Stimulated activated CD4-positive, alpha-beta T cell treated with anti-CD3 and anti-CD28 coated beads, Interleukin-12 subunit alpha, Interleukin-12 subunit beta, amount 100 ng/mL, for 4 hours (primary cell): ENCODE data around the gene ASIC5.
"Not testable (repeated sequence)": the region's sequence is repeated elsewhere in the genome, so short reads cannot be mapped to it uniquely, and the experiment has no call there.

Experiments used
- DNase-seq: peaks from one replicate; pipeline ENCODE4 v3.0.0-alpha.2; 2020

The ASIC5 gene

GRCh38 chr4:155866177-155866576, at the start of gene ASIC5:
Gene ASIC5 (minus strand): TSS chr4:155866277. CDS start chr4:155866226, 51 bp downstream.
- no peak for DNase-seq

GRCh38 chr4:155914782-155915181, 48.7 kb upstream of the ASIC5 start:
- DNase-seq, result no peak

DNA sequence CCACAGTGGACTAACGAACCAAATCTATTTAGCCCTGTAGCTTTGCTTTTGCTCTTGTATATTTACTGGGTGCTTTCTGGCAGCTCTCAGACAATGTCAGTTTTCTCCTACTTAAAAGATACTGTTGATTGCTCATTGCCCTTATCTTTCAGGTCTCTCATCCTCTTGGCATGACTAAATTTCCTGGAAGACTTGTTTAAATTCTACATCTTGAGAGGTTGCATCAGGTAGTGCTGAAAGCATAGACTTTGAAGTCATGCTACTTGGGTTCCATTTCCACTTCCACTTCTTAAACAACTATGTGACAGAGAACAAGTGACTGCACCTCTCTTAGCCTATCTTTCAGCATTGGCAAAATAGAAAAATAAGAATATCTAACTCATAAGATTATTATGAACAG, 45.8 kb upstream of the ASIC5 start:
- DNase-seq, result no peak

DNA sequence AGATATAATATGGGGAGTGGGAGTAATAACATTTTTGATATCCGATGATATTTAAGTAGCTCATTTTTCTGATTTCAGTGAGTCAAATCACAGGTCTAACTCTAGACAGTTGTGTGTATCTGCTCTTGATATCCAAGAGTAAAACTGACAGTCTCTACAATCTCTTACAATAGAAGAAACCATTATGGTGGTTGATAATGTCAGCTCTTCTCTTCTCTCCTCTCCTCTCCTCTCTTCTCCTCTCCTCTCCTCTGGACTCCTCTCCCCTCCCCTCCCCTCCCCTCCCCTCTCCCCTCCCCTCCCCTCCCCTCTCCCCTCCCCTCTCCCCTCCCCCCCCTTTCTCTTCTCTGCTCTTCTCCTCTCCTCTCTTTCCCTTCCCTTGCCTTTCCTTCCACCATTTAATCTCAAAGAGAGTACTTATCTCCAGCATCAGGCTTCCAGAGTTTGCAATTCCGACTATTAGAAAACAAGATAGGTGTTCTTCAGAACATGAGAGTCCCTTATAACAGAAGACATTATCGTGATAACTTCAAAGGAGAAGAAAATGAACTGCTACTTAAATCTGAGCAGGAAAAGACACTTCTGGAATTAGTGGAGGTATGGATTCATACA, 43.6 kb upstream of the ASIC5 start:
- no peak for DNase-seq

- DNase-seq, result no peak
Measured at GRCh38 chr4:155908187-155909139, 42.4 kb upstream of the ASIC5 start.

GRCh38 chr4:155907556-155907955, 41.5 kb upstream of the ASIC5 start:
- DNase-seq, result no peak

GRCh38 chr4:155906554-155907247, 40.6 kb upstream of the ASIC5 start:
- no peak for DNase-seq

GRCh38 chr4:155904331-155904730, 38.3 kb upstream of the ASIC5 start:
- DNase-seq, result no peak

GRCh38 chr4:155903453-155903852, 37.4 kb upstream of the ASIC5 start, which contains the start of gene TDO2:
Gene TDO2 (plus strand): TSS chr4:155903696. CDS start chr4:155903759, 63 bp downstream.
- no peak for DNase-seq

GRCh38 chr4:155901013-155901412, 34.9 kb upstream of the ASIC5 start:
- no peak for DNase-seq

DNA sequence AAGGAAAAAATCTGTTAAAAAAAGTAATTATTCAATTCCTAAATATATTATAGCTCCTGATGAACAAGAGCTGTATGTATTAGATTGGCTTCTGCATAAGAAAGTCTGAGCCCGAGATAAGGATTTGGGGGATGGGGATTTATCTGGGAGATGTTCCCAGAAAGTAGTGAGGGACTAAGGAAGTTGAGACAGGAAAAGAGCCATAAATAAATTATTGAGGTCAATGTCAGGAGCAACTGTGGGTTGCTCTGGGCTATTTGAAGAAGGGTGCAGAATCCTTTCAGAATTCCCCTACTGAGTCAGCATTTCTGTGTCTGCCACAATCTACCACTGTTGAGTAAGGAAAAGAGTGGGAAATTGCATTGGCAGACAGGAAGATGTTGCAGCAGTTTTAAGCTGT, 34.3 kb upstream of the ASIC5 start:
- DNase-seq, result no peak

DNA sequence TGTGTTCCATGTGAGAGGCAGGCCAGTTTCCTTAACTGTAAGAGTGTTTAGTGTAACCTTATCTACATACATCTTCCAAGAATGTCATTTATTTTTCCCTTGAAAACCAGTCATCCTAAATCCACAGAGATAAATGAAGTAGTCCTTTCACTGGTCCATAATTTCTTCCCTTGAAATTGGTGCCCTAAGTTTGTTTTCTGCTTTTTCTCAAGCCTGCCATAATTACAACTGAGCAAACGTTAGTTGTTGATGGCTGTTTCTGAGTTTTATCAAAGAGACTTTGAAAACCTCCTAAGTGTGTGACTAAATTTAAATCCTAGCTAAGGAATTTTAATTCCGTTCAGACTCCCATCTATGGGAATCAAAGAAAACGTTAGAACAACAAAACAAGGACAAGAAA, 33.8 kb upstream of the ASIC5 start:
- no peak for DNase-seq

DNA sequence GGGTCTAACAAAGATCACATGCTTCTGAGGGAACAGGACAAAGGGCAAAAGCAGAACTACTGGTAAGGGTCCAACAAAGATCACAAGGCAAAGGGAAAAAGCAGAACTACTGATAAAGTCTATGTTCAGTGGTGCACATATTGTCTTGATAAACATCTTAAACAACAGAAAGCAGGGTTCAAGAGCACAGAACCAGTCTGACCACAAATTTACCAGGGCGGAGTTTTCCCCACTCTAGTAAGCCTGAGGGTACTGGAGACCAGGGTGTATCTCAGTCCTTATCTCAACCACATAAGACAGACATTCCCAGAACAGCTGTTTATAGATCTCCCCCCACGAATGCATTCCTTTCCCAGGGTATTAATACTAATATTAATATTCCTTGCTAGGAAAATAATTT, 32.3 kb upstream of the ASIC5 start:
- not testable (repeated sequence) for DNase-seq

- DNase-seq, result no peak
Measured at GRCh38 chr4:155891058-155891457, 25.0 kb upstream of the ASIC5 start.

DNA sequence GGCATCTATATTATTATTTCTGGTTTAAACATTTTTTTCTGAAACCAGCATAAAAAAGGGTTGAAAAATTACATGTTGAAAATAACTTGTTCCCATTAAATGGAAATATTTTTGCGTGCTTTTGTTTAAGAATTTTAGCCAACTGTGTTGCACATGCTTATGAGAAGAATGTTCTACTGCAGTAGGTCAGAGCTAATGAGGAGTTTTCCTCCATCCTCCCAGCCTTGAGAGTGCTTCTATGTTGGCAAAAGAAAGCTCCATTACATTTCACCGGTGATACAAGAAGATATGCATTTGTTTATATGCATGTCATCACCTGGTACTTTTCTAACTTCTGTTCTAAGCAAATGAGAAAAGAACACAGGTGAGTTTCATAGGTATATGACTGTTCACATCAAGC, 23.9 kb upstream of the ASIC5 start:
- DNase-seq, result no peak

DNA sequence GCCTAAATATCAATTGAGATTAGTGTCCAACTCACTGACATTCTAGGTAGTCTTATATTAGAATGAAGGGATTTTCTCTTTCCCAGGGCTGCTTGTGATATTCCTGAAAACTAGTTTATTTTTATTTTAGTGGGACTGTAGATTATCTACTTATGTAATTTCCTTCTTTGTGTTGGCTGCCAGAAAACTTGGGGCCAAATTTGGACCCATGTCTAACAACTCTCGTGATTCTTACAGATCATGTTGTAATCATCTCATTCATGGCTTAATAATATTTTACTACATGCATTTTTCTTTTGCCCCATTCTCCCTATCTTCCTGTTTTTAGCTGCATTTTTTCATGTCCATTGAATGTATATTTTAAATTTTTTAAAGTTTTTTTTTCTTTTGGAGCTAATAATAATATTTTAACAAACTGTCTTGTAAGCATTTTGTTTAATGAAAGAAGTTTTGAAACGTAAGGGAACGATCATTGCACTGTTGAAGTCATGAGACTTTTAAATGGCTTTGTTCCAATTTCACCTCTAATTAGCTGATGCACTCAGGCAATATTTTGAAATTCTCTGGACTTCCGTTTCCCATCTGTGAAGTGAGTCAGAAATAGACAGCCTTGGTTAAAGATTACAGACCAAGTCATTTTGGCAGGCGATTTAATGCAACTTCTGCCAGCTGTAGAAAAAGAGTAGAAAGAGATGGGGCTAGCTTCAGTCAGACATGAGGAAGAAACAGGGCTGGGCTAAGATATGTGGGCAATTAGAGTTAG, 23.1 kb upstream of the ASIC5 start:
- DNase-seq, result no peak

GRCh38 chr4:155887847-155888570, 21.9 kb upstream of the ASIC5 start:
- DNase-seq, result no peak

DNA sequence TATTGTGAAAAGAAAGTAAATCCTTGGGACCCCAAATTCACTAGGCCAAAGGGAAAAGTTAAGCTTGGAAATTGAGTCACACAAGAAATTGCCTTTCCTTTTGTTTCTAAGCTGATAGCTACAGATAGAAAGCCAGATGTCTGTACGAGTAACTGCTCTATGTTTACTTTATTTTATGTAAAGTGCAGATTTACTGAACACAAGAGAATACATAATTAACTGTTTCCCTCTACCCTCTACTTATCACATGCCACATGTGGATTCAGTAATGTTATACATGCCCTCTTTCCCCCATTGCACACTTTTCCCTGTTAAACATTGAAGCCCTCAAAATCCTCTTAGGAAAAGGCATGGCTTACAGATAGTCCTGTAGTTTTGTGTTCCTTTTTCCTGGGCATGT, 21.0 kb upstream of the ASIC5 start:
- no peak for DNase-seq

- DNase-seq, result no peak
Measured at GRCh38 chr4:155885666-155886065, 19.6 kb upstream of the ASIC5 start.

GRCh38 chr4:155883895-155884294, 17.8 kb upstream of the ASIC5 start:
- DNase-seq, result no peak

GRCh38 chr4:155881555-155881954, 15.5 kb upstream of the ASIC5 start:
- DNase-seq, result no peak

DNA sequence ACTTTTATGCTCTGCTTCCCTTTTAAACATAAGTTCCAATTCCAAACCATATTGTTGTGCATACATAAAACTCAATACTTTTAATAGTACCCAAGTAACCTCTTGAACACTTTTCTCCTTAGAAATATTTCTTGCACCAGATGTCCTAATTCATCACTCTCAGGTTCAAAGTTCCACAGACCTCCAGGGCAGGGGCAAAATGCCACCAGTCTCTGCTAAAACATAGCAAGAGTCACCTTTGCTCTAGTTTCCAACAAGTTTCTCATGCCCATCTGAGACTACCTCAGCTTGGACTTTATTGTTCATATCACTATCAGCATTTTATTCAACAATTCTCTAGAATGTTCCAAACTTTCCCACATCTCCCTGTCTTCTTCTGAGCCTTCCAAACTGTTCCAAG, 13.7 kb upstream of the ASIC5 start:
- DNase-seq, result no peak
